GM21515 (cell line): Measurements from ENCODE around the gene SLC22A3.
"Not testable (repeated sequence)": the region's sequence is repeated elsewhere in the genome, so short reads cannot be mapped to it uniquely, and the experiment has no call there.

Experiments
- ATAC-seq: cut with Tn5 transposase; IDR thresholded peaks from one replicate; pipeline ENCODE4 v1.9.1; 2021; ENCODE audit not compliant: unreplicated experiment

SLC22A3 gene, protein sequence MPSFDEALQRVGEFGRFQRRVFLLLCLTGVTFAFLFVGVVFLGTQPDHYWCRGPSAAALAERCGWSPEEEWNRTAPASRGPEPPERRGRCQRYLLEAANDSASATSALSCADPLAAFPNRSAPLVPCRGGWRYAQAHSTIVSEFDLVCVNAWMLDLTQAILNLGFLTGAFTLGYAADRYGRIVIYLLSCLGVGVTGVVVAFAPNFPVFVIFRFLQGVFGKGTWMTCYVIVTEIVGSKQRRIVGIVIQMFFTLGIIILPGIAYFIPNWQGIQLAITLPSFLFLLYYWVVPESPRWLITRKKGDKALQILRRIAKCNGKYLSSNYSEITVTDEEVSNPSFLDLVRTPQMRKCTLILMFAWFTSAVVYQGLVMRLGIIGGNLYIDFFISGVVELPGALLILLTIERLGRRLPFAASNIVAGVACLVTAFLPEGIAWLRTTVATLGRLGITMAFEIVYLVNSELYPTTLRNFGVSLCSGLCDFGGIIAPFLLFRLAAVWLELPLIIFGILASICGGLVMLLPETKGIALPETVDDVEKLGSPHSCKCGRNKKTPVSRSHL

DNA sequence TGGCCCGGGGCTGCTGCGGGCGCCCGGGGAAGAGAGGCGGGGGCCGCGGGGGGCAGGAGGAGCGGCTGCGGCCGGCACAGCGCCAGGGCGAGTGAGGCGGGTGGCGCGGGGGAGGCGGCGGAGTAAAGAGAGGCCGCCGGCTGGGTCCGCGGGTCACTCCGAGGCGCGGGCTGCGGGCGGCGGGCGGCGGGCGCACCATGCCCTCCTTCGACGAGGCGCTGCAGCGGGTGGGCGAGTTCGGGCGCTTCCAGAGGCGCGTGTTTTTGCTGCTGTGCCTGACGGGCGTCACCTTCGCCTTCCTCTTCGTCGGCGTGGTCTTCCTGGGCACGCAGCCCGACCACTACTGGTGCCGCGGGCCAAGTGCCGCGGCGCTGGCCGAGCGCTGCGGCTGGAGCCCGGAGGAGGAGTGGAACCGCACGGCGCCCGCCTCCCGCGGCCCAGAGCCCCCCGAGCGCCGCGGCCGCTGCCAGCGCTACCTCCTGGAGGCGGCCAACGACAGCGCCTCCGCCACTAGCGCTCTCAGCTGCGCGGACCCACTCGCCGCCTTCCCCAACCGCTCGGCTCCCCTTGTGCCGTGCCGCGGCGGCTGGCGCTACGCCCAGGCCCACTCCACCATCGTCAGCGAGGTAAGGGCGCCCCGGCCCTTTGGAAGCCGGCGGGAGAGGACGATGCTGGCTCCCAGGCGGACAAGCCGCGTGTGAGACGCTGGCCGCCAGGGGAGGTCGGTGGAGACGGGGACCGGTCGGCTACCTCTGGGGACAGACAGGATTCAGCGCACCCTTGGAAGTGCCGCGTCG is at the start of gene SLC22A3:
Gene SLC22A3, plus strand, starts transcription at position 156 of the 797 bp plus-strand sequence. Its CDS starts 42 bp downstream, at position 198.
- ATAC-seq, result no peak

GRCh38 chr6:160299559-160299958 is 48.6 kb upstream of the SLC22A3 start:
- ATAC-seq, result no peak

GRCh38 chr6:160300076-160300695 is 48.0 kb upstream of the SLC22A3 start:
- ATAC-seq, result no peak

DNA sequence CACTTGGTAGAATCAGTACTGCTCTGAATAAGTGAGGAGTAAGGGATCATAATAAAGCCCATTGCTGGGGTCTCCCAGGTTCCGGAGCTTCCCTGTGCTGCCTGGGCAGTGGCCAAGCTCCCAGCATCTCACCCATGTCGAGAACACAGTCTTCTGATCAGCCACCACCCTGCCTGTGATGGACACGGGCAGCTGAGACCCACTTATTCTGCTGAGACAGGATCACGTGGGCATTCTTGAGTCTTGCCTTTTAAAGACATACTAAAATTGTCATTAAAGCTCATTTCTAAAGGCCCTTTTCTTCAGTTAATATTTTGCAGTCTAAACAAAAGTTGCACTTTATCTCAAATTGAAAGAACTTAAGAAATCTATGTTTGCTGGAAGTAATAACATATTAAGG is 46.8 kb upstream of the SLC22A3 start:
- no peak for ATAC-seq

DNA sequence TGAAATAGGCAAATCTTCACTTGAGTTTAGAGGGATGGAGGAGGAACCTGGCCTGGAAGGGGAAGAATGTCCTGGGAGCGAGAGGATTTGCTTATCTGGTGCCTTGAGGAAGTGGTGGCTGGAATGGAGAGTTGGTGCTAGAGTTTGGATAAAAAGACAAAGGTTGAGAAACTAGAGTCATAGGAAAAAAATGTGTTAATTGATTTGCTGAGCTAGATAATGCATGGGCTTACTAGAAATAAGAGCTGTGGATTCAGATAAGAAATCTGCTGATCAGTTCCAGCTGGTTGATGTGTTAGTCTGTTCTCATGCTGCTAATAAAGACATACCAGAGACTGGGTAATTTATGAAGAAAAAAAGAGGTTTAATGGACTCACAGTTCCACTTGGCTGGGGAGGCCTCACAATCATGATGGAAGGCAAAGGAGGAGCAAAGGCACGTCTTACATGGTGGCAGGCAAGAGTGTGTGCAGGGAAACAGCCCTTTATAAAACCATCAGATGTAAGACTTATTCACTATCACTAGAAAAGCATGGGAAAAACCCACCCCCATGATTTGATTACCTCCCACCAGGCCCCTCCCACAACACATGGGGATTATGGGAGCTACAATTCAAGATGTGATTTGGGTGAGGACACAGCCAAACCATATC is 45.6 kb upstream of the SLC22A3 start:
- ATAC-seq, result not testable (repeated sequence)

- no peak for ATAC-seq
These were observed 44.4 kb upstream of the SLC22A3 start for GRCh38 chr6:160303806-160304205.

- no peak for ATAC-seq
These were observed 42.1 kb upstream of the SLC22A3 start for GRCh38 chr6:160305926-160306713.

DNA sequence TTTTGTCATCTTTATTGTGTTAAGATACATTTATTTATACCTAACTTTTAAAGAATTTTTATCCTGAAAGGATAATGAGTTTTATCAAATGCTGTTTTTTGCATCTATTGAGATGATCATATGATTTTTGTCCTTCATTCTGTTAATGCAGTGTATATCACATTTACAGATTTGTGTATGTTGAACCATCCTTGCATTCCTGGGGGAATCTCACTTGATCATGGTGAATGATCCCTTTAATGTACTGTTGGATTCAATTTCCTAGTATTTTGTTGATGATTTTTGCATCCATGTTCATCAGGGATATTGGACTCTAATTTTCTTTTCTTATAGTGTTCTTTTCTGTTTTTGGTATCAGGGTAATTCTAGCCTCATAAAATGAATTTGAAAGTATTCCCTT is 38.5 kb upstream of the SLC22A3 start:
- no peak for ATAC-seq

GRCh38 chr6:160312900-160313299 is 35.3 kb upstream of the SLC22A3 start:
- ATAC-seq, result no peak

DNA sequence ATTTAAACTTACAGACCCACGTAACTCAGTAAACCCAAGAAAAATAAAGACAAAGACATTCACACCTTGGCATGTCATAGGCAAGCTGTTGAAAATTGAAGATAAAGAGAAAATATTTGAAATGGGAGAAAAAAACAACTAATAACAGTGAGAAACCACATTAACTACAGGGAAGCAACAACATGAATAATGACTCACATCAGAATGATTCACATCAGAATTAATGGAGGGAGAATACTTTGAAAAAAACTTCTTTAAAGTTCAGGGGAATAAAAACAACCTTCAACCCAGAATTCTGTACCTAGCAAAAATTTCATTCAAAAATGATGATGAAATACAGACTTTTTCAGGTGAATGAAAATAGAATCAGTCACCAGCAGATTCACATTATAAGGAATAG is 32.9 kb upstream of the SLC22A3 start:
- no peak for ATAC-seq

- no peak for ATAC-seq
These were observed 31.9 kb upstream of the SLC22A3 start for GRCh38 chr6:160316261-160316660.

- no peak for ATAC-seq
These were observed 28.9 kb upstream of the SLC22A3 start for GRCh38 chr6:160319246-160319645.

- ATAC-seq, result no peak
These were observed 26.3 kb upstream of the SLC22A3 start for GRCh38 chr6:160321729-160322505.

- ATAC-seq, result no peak
These were observed 20.2 kb upstream of the SLC22A3 start for GRCh38 chr6:160327981-160328380.

DNA sequence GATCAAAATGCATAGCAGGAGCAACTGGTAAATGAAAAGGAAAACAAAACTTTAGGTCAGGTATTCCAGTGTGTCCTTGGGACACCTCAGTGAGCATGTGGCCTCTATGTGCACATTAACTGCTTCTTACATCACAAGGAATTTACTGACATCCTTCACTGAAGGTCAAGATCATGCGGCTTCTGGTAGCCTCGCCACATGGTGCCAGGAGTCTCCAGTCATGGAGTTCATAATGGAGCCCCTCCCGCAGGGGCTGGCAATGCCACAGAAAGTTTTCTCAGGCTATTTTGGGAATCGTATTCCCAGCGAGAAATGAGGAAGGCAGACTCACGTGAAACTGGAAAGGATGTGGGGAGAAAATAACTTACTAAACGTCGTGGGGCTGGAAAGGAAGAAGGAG is 19.7 kb upstream of the SLC22A3 start:
- ATAC-seq, result no peak

- ATAC-seq, result no peak
These were observed 19.0 kb upstream of the SLC22A3 start for GRCh38 chr6:160329188-160329587.

GRCh38 chr6:160330619-160331018 is 17.6 kb upstream of the SLC22A3 start:
- no peak for ATAC-seq

DNA sequence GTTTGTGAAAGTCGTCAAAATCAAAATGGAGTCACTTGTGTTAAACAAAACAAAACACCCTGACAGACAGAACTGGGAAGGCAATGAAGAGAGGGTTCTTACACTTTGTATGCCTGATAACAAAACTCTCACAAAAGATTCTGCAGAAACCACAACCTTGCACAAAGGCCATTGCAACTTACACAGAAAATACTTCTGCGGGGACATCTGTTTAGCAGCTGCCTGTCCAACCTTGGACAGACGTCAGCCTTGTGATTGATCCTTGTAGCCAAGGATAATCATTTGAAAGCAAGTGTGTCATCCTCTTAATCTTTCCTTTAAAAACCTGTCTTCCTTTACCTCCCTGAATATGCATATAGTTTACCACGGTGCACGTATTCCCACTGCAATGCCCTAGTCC is 17.0 kb upstream of the SLC22A3 start:
- no peak for ATAC-seq

GRCh38 chr6:160331753-160332152 is 16.4 kb upstream of the SLC22A3 start:
- ATAC-seq, result no peak
